Measurements from ENCODE around the gene TCF15. TPM values are rescaled to one million over a fixed set of nuclear protein-coding genes. Genes with fewer than 3 reads are reported as not detected.

The TCF15 gene
- total and polyA plus RNA-seq, 2 of the 13 experiments (the other 11 are each of a cell fraction or from before 2014, with no cell fraction given) = not detected

DNA sequence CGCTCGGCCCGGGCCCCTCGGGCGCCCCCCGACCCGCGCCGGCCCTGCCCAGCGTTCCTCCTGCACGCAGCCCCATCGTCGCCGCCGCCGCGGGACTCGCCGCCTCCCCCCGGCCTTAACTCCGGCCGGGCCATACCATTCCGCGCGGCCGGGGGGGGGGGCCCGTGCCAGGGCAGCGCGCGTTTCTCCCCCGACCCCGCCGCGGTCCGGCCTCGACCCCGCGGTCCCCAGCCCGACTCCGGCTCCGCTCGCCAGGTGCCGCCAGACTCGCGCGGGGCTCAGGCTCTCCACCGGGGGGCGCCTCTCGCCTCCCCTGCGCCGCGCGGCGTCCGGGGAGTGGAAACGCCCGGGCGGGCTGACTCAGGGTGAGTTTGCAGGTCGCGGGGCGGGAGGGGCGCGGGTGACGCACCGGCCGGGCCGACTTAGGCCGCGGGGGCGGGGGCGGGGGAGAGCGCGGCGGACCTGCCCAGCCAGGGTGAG is 43.0 kb upstream of the TCF15 start, which contains the start of gene SRXN1 (continued):
- TF ChIP-seq, protein P1, sequence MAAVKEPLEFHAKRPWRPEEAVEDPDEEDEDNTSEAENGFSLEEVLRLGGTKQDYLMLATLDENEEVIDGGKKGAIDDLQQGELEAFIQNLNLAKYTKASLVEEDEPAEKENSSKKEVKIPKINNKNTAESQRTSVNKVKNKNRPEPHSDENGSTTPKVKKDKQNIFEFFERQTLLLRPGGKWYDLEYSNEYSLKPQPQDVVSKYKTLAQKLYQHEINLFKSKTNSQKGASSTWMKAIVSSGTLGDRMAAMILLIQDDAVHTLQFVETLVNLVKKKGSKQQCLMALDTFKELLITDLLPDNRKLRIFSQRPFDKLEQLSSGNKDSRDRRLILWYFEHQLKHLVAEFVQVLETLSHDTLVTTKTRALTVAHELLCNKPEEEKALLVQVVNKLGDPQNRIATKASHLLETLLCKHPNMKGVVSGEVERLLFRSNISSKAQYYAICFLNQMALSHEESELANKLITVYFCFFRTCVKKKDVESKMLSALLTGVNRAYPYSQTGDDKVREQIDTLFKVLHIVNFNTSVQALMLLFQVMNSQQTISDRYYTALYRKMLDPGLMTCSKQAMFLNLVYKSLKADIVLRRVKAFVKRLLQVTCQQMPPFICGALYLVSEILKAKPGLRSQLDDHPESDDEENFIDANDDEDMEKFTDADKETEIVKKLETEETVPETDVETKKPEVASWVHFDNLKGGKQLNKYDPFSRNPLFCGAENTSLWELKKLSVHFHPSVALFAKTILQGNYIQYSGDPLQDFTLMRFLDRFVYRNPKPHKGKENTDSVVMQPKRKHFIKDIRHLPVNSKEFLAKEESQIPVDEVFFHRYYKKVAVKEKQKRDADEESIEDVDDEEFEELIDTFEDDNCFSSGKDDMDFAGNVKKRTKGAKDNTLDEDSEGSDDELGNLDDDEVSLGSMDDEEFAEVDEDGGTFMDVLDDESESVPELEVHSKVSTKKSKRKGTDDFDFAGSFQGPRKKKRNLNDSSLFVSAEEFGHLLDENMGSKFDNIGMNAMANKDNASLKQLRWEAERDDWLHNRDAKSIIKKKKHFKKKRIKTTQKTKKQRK (IDR thresholded peaks at IDR 0.05; ENCODE audit: low read length) = no peak
- TF ChIP-seq RARG (CRISPR knock-in tag; IDR thresholded peaks at IDR 0.05; ENCODE audit: low read depth) (no peak), NPAS2 (CRISPR knock-in tag; IDR thresholded peaks at IDR 0.05; ENCODE audit: borderline replicate concordance) (no peak), SIX4 (CRISPR knock-in tag; IDR thresholded peaks at IDR 0.05) (peak; percentile 55; the same call in 1 of the 2 replicates), ZSCAN20 (CRISPR knock-in tag; IDR thresholded peaks at IDR 0.05; ENCODE audit: borderline replicate concordance) (peak; percentile 93; the same call in 1 of the 2 replicates), KMT2A (CRISPR knock-in tag; IDR thresholded peaks at IDR 0.05) (0 out of 2 replicates have a peak, but pooled peaks have one; percentile 36), ARNT (IDR thresholded peaks at IDR 0.05) (no peak), ZNF678 (CRISPR knock-in tag; IDR thresholded peaks at IDR 0.05) (no peak; the same call in 1 of the 2 replicates), ZNF607 (CRISPR knock-in tag; IDR thresholded peaks at IDR 0.05; ENCODE audit: borderline replicate concordance) (peak; percentile 49; the same call in 1 of the 2 replicates), HOXA9 (CRISPR knock-in tag; IDR thresholded peaks at IDR 0.05; ENCODE audit: borderline replicate concordance) (no peak; the same call in none of the 2 replicates), CREB1 (IDR thresholded peaks at IDR 0.05) (peak; percentile 21; the same call in 1 of the 2 replicates), CREB1 (CRISPR knock-in tag; IDR thresholded peaks at IDR 0.05) (no peak)
- TF ChIP-seq, protein P2, sequence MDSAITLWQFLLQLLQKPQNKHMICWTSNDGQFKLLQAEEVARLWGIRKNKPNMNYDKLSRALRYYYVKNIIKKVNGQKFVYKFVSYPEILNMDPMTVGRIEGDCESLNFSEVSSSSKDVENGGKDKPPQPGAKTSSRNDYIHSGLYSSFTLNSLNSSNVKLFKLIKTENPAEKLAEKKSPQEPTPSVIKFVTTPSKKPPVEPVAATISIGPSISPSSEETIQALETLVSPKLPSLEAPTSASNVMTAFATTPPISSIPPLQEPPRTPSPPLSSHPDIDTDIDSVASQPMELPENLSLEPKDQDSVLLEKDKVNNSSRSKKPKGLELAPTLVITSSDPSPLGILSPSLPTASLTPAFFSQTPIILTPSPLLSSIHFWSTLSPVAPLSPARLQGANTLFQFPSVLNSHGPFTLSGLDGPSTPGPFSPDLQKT (CRISPR knock-in tag; IDR thresholded peaks at IDR 0.05; ENCODE audit: borderline replicate concordance) = no peak; the same call in 1 of the 2 replicates
- TF ChIP-seq, protein P3, sequence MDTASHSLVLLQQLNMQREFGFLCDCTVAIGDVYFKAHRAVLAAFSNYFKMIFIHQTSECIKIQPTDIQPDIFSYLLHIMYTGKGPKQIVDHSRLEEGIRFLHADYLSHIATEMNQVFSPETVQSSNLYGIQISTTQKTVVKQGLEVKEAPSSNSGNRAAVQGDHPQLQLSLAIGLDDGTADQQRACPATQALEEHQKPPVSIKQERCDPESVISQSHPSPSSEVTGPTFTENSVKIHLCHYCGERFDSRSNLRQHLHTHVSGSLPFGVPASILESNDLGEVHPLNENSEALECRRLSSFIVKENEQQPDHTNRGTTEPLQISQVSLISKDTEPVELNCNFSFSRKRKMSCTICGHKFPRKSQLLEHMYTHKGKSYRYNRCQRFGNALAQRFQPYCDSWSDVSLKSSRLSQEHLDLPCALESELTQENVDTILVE (CRISPR knock-in tag; IDR thresholded peaks at IDR 0.05) = no peak
- TF ChIP-seq, protein P4, sequence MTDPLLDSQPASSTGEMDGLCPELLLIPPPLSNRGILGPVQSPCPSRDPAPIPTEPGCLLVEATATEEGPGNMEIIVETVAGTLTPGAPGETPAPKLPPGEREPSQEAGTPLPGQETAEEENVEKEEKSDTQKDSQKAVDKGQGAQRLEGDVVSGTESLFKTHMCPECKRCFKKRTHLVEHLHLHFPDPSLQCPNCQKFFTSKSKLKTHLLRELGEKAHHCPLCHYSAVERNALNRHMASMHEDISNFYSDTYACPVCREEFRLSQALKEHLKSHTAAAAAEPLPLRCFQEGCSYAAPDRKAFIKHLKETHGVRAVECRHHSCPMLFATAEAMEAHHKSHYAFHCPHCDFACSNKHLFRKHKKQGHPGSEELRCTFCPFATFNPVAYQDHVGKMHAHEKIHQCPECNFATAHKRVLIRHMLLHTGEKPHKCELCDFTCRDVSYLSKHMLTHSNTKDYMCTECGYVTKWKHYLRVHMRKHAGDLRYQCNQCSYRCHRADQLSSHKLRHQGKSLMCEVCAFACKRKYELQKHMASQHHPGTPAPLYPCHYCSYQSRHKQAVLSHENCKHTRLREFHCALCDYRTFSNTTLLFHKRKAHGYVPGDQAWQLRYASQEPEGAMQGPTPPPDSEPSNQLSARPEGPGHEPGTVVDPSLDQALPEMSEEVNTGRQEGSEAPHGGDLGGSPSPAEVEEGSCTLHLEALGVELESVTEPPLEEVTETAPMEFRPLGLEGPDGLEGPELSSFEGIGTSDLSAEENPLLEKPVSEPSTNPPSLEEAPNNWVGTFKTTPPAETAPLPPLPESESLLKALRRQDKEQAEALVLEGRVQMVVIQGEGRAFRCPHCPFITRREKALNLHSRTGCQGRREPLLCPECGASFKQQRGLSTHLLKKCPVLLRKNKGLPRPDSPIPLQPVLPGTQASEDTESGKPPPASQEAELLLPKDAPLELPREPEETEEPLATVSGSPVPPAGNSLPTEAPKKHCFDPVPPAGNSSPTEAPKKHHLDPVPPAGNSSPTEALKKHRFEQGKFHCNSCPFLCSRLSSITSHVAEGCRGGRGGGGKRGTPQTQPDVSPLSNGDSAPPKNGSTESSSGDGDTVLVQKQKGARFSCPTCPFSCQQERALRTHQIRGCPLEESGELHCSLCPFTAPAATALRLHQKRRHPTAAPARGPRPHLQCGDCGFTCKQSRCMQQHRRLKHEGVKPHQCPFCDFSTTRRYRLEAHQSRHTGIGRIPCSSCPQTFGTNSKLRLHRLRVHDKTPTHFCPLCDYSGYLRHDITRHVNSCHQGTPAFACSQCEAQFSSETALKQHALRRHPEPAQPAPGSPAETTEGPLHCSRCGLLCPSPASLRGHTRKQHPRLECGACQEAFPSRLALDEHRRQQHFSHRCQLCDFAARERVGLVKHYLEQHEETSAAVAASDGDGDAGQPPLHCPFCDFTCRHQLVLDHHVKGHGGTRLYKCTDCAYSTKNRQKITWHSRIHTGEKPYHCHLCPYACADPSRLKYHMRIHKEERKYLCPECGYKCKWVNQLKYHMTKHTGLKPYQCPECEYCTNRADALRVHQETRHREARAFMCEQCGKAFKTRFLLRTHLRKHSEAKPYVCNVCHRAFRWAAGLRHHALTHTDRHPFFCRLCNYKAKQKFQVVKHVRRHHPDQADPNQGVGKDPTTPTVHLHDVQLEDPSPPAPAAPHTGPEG (CRISPR knock-in tag; IDR thresholded peaks at IDR 0.05) = peak; percentile 90; the same call in 1 of the 2 replicates
- TF ChIP-seq, protein P5, sequence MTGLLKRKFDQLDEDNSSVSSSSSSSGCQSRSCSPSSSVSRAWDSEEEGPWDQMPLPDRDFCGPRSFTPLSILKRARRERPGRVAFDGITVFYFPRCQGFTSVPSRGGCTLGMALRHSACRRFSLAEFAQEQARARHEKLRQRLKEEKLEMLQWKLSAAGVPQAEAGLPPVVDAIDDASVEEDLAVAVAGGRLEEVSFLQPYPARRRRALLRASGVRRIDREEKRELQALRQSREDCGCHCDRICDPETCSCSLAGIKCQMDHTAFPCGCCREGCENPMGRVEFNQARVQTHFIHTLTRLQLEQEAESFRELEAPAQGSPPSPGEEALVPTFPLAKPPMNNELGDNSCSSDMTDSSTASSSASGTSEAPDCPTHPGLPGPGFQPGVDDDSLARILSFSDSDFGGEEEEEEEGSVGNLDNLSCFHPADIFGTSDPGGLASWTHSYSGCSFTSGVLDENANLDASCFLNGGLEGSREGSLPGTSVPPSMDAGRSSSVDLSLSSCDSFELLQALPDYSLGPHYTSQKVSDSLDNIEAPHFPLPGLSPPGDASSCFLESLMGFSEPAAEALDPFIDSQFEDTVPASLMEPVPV (CRISPR knock-in tag; IDR thresholded peaks at IDR 0.05) = no peak; the same call in 1 of the 2 replicates

All from HepG2 (cell line).